ENCODE data around the gene BRD4. TPM values are rescaled to one million over a fixed set of nuclear protein-coding genes. Genes with fewer than 3 reads are reported as not detected.

BRD4 gene
- total and polyA plus RNA-seq, 8 donors: 51.1 to 89.6 (median 56.6) TPM

DNA sequence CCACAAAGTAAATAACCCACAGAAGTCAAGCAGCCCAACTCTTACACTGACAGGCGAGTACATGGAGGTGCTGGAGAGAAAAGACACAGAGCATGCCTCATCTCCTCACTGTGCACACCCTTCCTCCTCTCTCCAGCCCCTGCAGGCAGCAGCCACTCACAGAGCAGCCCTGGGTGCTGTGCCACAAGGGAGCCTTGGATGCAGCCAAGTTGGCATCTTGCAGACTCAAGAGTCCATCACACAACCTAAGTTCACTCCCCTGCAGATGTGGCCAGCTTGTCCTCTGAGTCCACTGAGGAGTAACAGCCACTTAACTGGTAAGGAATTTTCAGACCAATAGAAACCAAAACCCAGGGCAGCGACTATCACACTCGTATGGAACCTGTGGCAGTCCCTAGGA is 47.4 kb downstream of the BRD4 start:
- ATAC-seq (no peak), DNase-seq (no peak)
- TF ChIP-seq, protein P1, sequence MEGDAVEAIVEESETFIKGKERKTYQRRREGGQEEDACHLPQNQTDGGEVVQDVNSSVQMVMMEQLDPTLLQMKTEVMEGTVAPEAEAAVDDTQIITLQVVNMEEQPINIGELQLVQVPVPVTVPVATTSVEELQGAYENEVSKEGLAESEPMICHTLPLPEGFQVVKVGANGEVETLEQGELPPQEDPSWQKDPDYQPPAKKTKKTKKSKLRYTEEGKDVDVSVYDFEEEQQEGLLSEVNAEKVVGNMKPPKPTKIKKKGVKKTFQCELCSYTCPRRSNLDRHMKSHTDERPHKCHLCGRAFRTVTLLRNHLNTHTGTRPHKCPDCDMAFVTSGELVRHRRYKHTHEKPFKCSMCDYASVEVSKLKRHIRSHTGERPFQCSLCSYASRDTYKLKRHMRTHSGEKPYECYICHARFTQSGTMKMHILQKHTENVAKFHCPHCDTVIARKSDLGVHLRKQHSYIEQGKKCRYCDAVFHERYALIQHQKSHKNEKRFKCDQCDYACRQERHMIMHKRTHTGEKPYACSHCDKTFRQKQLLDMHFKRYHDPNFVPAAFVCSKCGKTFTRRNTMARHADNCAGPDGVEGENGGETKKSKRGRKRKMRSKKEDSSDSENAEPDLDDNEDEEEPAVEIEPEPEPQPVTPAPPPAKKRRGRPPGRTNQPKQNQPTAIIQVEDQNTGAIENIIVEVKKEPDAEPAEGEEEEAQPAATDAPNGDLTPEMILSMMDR (IDR thresholded peaks at IDR 0.05): no peak
- Histone ChIP-seq H3K9me3 (no peaks in the 10 kb centered on the region), H3K27ac (no peak overlapping the region), H3K27me3 (no peaks in the 10 kb centered on the region), H3K4me3 (no peak overlapping the region), H3K36me3 (no peaks in the 10 kb centered on the region), H3K4me1 (peaks cover 83 to 100% of the 10 kb centered on the region in 2 donors)
- intact Hi-C loops (cut with DNase I): no loop called here

DNA sequence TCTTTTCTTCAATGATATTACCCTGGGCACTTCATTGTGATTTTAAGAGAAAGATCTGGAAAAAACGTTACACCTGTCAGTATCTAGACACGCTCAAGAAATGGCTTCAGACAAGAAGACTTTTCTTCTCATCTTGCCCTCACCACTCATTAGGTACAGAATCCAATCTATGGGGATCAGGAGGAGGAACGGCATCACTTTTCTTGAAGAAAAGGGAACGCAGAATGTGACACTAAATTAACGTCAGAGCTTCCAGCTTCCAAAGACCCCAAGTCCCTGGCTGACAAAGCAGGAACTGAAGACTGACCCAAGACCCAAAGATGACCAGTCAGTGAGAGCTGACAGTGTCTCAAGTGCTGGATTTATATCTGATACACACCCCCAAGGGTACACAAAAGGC is 48.2 kb downstream of the BRD4 start:
- Histone ChIP-seq H3K9me3 (no peaks in the 10 kb centered on the region), H3K27me3 (no peaks in the 10 kb centered on the region), H3K4me3 (no peak overlapping the region), H3K36me3 (no peaks in the 10 kb centered on the region), H3K27ac (peak overlapping the region in 1 of 2 donors; percentile 41), H3K4me1 (peaks cover 79 to 100% of the 10 kb centered on the region in 2 donors)
- ATAC-seq (no peak), DNase-seq (no peak)
- intact Hi-C loops (cut with DNase I): no loop called here
- TF ChIP-seq, protein P1 (IDR thresholded peaks at IDR 0.05): no peak

DNA sequence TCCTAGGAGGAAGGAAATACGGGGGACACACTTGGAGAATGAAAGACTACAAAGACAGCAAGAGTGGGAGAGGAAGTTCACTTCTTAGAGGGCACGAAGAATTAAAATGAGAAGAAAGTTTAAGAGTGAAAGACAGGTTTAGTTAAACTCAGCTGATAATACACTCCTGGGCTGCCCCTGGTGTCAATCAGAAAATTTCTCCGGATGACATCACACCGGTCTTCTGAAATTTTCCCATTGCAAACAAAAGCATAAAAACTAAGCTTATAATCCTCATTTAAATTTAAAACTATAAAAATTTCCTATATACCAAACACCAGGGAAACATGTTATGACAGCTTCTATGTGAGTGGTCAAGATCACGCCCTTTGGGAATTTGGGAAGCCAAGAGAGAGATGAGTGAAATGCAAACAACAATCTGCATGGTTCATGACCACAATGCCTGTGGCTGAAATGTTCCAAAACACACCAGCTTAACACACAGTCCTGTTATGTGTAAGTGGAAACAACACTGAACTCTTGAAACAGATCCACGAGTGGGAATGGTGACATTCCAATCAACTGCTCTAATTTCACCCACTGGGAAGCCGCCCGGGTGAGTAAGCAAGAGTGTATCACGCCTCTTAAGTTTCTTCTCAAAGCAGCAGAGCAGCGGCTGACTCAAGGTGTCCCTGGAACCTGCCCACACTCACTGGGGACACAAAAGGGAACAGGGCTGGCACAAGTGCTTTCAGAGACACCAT is 49.0 kb downstream of the BRD4 start:
- peaks cover 71 to 100% of the 10 kb centered on the region in 2 donors for H3K4me1 ChIP-seq
- intact Hi-C loops (cut with DNase I): no loop called here
- no peaks in the 10 kb centered on the region for H3K36me3 ChIP-seq
- TF ChIP-seq, protein P1 (IDR thresholded peaks at IDR 0.05): no peak
- DNase-seq (no peak), ATAC-seq (peak; percentile 56)
- H3K27ac ChIP-seq: peak overlapping the region; percentile 30 to 41
- no peak overlapping the region for H3K4me3 ChIP-seq
- H3K27me3 ChIP-seq: no peaks in the 10 kb centered on the region
- no peaks in the 10 kb centered on the region for H3K9me3 ChIP-seq

DNA sequence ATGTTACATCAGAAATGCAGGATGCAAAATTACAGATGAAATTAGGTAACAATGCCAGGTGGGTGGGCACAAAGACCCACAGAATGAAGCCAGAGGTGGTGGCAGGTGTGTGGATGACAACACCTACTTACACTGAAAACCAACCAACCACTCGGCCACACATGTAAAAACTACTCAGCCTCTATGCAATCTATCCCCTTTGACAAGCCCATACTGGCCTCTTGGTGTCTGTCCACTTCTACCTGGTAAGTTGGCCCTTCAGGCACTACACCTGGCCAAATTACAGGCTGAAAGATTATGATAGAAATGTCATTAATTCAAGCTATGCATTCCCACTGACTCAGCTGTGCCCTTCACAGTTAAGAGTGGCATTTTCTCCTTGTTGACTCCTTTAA is 50.0 kb downstream of the BRD4 start:
- DNase-seq (no peak), ATAC-seq (no peak)
- Histone ChIP-seq H3K9me3 (no peaks in the 10 kb centered on the region), H3K27ac (peak overlapping the region; percentile 30 to 33), H3K4me3 (no peak overlapping the region), H3K27me3 (no peaks in the 10 kb centered on the region), H3K36me3 (no peaks in the 10 kb centered on the region), H3K4me1 (peaks cover 66 to 100% of the 10 kb centered on the region in 2 donors)
- intact Hi-C loops (cut with DNase I): no loop called here
- TF ChIP-seq, protein P1 (IDR thresholded peaks at IDR 0.05): no peak

DNA sequence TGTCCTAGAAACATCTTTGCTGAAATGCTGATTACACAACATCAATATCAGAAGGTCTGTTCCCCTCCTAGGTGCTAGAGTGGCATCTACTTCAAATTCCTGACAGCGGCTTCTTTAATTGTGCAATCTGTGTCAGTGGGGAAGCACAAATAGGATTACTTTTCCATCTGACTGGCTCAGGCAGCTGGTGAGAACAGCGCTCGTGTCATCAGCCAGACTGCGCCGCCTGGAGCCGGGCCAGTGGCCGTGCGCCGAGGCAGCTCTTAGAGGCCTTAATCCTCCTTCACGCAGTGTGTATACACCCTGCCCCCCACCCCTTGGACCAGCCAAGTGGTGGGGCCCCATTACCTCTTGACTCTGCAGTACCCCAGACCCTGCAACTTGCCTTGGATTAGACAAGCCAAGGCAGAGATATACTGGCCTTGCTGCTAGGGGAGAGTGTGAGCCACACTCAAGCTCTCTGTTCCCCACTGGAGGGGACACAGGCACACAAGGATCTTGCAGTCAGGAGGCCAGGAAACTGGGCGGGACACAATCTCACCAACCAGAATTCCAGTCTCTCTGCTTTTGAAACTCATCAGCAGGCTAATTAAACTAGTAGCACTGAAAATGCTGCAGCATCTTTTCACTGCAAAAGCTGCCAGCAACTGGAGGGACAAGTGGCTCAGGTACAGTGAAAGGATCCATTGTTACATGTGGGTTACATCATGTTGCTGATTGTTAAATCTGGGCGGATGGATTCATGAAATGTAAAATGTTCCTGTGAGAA is 51.2 kb downstream of the BRD4 start:
- peak; percentile 82 for ATAC-seq
- DNase-seq: peak; percentile 79 to 89 (median 84)
- peak overlapping the region; percentile 67 to 68 for H3K27ac ChIP-seq
- no peak overlapping the region for H3K4me3 ChIP-seq
- TF ChIP-seq, protein P1 (IDR thresholded peaks at IDR 0.05): no peak
- H3K27me3 ChIP-seq: no peaks in the 10 kb centered on the region
- H3K9me3 ChIP-seq: no peaks in the 10 kb centered on the region
- peaks cover 64 to 100% of the 10 kb centered on the region in 2 donors for H3K4me1 ChIP-seq
- intact Hi-C loops (cut with DNase I): no loop called here
- no peaks in the 10 kb centered on the region for H3K36me3 ChIP-seq
